ENCODE results near the gene HK3.

HK3 gene

GRCh38 chr5:176943816-176944215 is 44.7 kb upstream of the HK3 start:
- Histone ChIP-seq H4K91ac (ENCODE audit: low read depth, low read length) (no peak overlapping the region), H3K4ac (ENCODE audit: low read depth, low read length) (no peak overlapping the region), H3K23ac (ENCODE audit: low read length) (no peak overlapping the region), H3K9me3 (ENCODE audit: insufficient read depth, low read depth, low read length) (no peaks in the 10 kb centered on the region), H3K79me2 (ENCODE audit: control insufficient read depth, insufficient read depth, low read length, poor library complexity) (no peaks in the 10 kb centered on the region), H3K4me2 (ENCODE audit: low read length) (no peak overlapping the region), H3K79me1 (ENCODE audit: low read length) (no peaks in the 10 kb centered on the region), H4K12ac (ENCODE audit: low read depth, low read length) (no peak overlapping the region), H3K4me1 (ENCODE audit: control insufficient read depth in 1 of 2, insufficient read depth in 2 of 2, low read length in 2 of 2) (peaks cover 5% of the 10 kb centered on the region in 2 experiments), H2BK5ac (ENCODE audit: low read depth, low read length, poor library complexity) (no peak overlapping the region), H3K14ac (ENCODE audit: low read length) (no peak overlapping the region), H4K8ac (ENCODE audit: low read depth, low read length) (no peak overlapping the region), H3K4me3 (ENCODE audit: low read depth, low read length) (no peak overlapping the region), H3K27me3 (ENCODE audit: insufficient read depth, low read length) (no peaks in the 10 kb centered on the region), H2BK12ac (ENCODE audit: low read length) (no peak overlapping the region), H3K27ac (ENCODE audit: low read depth, low read length) (no peak overlapping the region), H3K9ac (ENCODE audit: low read length) (no peak overlapping the region), H2AK5ac (ENCODE audit: low read length) (no peak overlapping the region), H3K36me3 (ENCODE audit: control insufficient read depth in 1 of 2, insufficient read depth in 2 of 2, low read length in 2 of 2) (peaks cover 9 to 12% of the 10 kb centered on the region in 2 experiments), H3K18ac (ENCODE audit: low read length) (no peak overlapping the region), H2AFZ (ENCODE audit: insufficient read depth, low read length, poor library complexity) (no peak overlapping the region), H2BK120ac (ENCODE audit: insufficient read depth, low read length, poor library complexity) (no peak overlapping the region)
- no peak for DNase-seq
- no CpG with 5 or more reads among the region's 1 CpG for WGBS (ENCODE audit: extremely low coverage, insufficient coverage, insufficient read length)

GRCh38 chr5:176941951-176942350 is 42.8 kb upstream of the HK3 start:
- Histone ChIP-seq H3K18ac (ENCODE audit: low read length) (no peak overlapping the region), H3K79me1 (ENCODE audit: low read length) (no peaks in the 10 kb centered on the region), H4K91ac (ENCODE audit: low read depth, low read length) (no peak overlapping the region), H3K4me2 (ENCODE audit: low read length) (no peak overlapping the region), H4K12ac (ENCODE audit: low read depth, low read length) (no peak overlapping the region), H3K9me3 (ENCODE audit: insufficient read depth, low read depth, low read length) (no peaks in the 10 kb centered on the region), H2BK120ac (ENCODE audit: insufficient read depth, low read length, poor library complexity) (no peak overlapping the region), H4K8ac (ENCODE audit: low read depth, low read length) (no peak overlapping the region), H3K4ac (ENCODE audit: low read depth, low read length) (no peak overlapping the region), H3K27ac (ENCODE audit: low read depth, low read length) (no peak overlapping the region), H3K14ac (ENCODE audit: low read length) (no peak overlapping the region), H3K36me3 (ENCODE audit: control insufficient read depth in 1 of 2, insufficient read depth in 2 of 2, low read length in 2 of 2) (peaks cover 9 to 12% of the 10 kb centered on the region in 2 experiments), H3K9ac (ENCODE audit: low read length) (no peak overlapping the region), H2BK5ac (ENCODE audit: low read depth, low read length, poor library complexity) (no peak overlapping the region), H2AK5ac (ENCODE audit: low read length) (no peak overlapping the region), H3K4me1 (ENCODE audit: control insufficient read depth in 1 of 2, insufficient read depth in 2 of 2, low read length in 2 of 2) (peaks cover 5% of the 10 kb centered on the region in 2 experiments), H3K79me2 (ENCODE audit: control insufficient read depth, insufficient read depth, low read length, poor library complexity) (no peaks in the 10 kb centered on the region), H3K27me3 (ENCODE audit: insufficient read depth, low read length) (no peaks in the 10 kb centered on the region), H3K23ac (ENCODE audit: low read length) (no peak overlapping the region), H2BK12ac (ENCODE audit: low read length) (no peak overlapping the region), H2AFZ (ENCODE audit: insufficient read depth, low read length, poor library complexity) (no peak overlapping the region), H3K4me3 (ENCODE audit: low read depth, low read length) (no peak overlapping the region)
- no peak for DNase-seq
- no CpG with 5 or more reads among the region's 9 CpGs for WGBS (ENCODE audit: extremely low coverage, insufficient coverage, insufficient read length)

- no peak overlapping the region for H2BK120ac ChIP-seq (ENCODE audit: insufficient read depth, low read length, poor library complexity)
- no peaks in the 10 kb centered on the region for H3K4me1 ChIP-seq (ENCODE audit: control insufficient read depth in 1 of 2, insufficient read depth in 2 of 2, low read length in 2 of 2)
- no peak overlapping the region for H3K9ac ChIP-seq (ENCODE audit: low read length)
- no CpG with 5 or more reads among the region's 1 CpG for WGBS (ENCODE audit: extremely low coverage, insufficient coverage, insufficient read length)
- H2AFZ ChIP-seq (ENCODE audit: insufficient read depth, low read length, poor library complexity) = no peak overlapping the region
- no peak overlapping the region for H3K4ac ChIP-seq (ENCODE audit: low read depth, low read length)
- H2AK5ac ChIP-seq (ENCODE audit: low read length) = no peak overlapping the region
- H3K36me3 ChIP-seq (ENCODE audit: control insufficient read depth in 1 of 2, insufficient read depth in 2 of 2, low read length in 2 of 2) = peaks cover 8% of the 10 kb centered on the region in 2 experiments
- H3K23ac ChIP-seq (ENCODE audit: low read length) = no peak overlapping the region
- no peak overlapping the region for H3K27ac ChIP-seq (ENCODE audit: low read depth, low read length)
- no peak overlapping the region for H4K12ac ChIP-seq (ENCODE audit: low read depth, low read length)
- no peak overlapping the region for H3K18ac ChIP-seq (ENCODE audit: low read length)
- no peaks in the 10 kb centered on the region for H3K79me1 ChIP-seq (ENCODE audit: low read length)
- no peak overlapping the region for H4K91ac ChIP-seq (ENCODE audit: low read depth, low read length)
- H3K14ac ChIP-seq (ENCODE audit: low read length) = no peak overlapping the region
- H3K4me2 ChIP-seq (ENCODE audit: low read length) = no peak overlapping the region
- no peak overlapping the region for H2BK5ac ChIP-seq (ENCODE audit: low read depth, low read length, poor library complexity)
- no peak overlapping the region for H4K8ac ChIP-seq (ENCODE audit: low read depth, low read length)
- no peaks in the 10 kb centered on the region for H3K9me3 ChIP-seq (ENCODE audit: insufficient read depth, low read depth, low read length)
- DNase-seq = no peak
- no peak overlapping the region for H2BK12ac ChIP-seq (ENCODE audit: low read length)
- H3K27me3 ChIP-seq (ENCODE audit: insufficient read depth, low read length) = no peaks in the 10 kb centered on the region
- H3K4me3 ChIP-seq (ENCODE audit: low read depth, low read length) = no peak overlapping the region
- H3K79me2 ChIP-seq (ENCODE audit: control insufficient read depth, insufficient read depth, low read length, poor library complexity) = no peaks in the 10 kb centered on the region
Observed at GRCh38 chr5:176938472-176938871, 39.3 kb upstream of the HK3 start.

- H2BK5ac ChIP-seq (ENCODE audit: low read depth, low read length, poor library complexity) = no peak overlapping the region
- H3K23ac ChIP-seq (ENCODE audit: low read length) = no peak overlapping the region
- H2BK120ac ChIP-seq (ENCODE audit: insufficient read depth, low read length, poor library complexity) = no peak overlapping the region
- no peaks in the 10 kb centered on the region for H3K27me3 ChIP-seq (ENCODE audit: insufficient read depth, low read length)
- no peak overlapping the region for H4K8ac ChIP-seq (ENCODE audit: low read depth, low read length)
- H3K14ac ChIP-seq (ENCODE audit: low read length) = no peak overlapping the region
- H3K79me2 ChIP-seq (ENCODE audit: control insufficient read depth, insufficient read depth, low read length, poor library complexity) = no peaks in the 10 kb centered on the region
- H3K79me1 ChIP-seq (ENCODE audit: low read length) = no peaks in the 10 kb centered on the region
- H2BK12ac ChIP-seq (ENCODE audit: low read length) = no peak overlapping the region
- no peak for DNase-seq
- H3K18ac ChIP-seq (ENCODE audit: low read length) = no peak overlapping the region
- no peak overlapping the region for H4K91ac ChIP-seq (ENCODE audit: low read depth, low read length)
- H4K12ac ChIP-seq (ENCODE audit: low read depth, low read length) = no peak overlapping the region
- no peaks in the 10 kb centered on the region for H3K9me3 ChIP-seq (ENCODE audit: insufficient read depth, low read depth, low read length)
- H3K9ac ChIP-seq (ENCODE audit: low read length) = no peak overlapping the region
- no peak overlapping the region for H3K27ac ChIP-seq (ENCODE audit: low read depth, low read length)
- H3K4me3 ChIP-seq (ENCODE audit: low read depth, low read length) = no peak overlapping the region
- peaks cover 3 to 6% of the 10 kb centered on the region in 2 experiments for H3K36me3 ChIP-seq (ENCODE audit: control insufficient read depth in 1 of 2, insufficient read depth in 2 of 2, low read length in 2 of 2)
- H3K4me2 ChIP-seq (ENCODE audit: low read length) = no peak overlapping the region
- H3K4ac ChIP-seq (ENCODE audit: low read depth, low read length) = no peak overlapping the region
- H3K4me1 ChIP-seq (ENCODE audit: control insufficient read depth in 1 of 2, insufficient read depth in 2 of 2, low read length in 2 of 2) = no peaks in the 10 kb centered on the region
- no peak overlapping the region for H2AFZ ChIP-seq (ENCODE audit: insufficient read depth, low read length, poor library complexity)
- H2AK5ac ChIP-seq (ENCODE audit: low read length) = no peak overlapping the region
- 100% methylated on average over 1 of the region's 1 CpG for WGBS (ENCODE audit: extremely low coverage, insufficient coverage, insufficient read length)
Observed at GRCh38 chr5:176935017-176935416, 35.9 kb upstream of the HK3 start.

Data from trophoblast cell (in vitro differentiated cells and primary cell).